GM12878 (cell line): Measurements from ENCODE around the gene RASAL1. TPM values are rescaled to one million over a fixed set of nuclear protein-coding genes. Genes with fewer than 3 reads are reported as not detected.

Experiments
- ATAC-seq: fragments of 200-7000 bp; cut with Tn5 transposase; 3 replicates; pipeline ENCODE4 v1.9.1; 2020; ENCODE audit warnings: mild to moderate bottlenecking, moderate library complexity
- BruUV-seq: library from RNA; stranded (reverse); fragments of 400-500 nt; replicated peaks from 2 replicates; lab custom pipeline; 2021; lab: Mats Ljungman, UMichigan
- CTCF ChIA-PET: fragments of 300-600 bp; sonication (Branson Sonifier 250); formaldehyde crosslinking; extraction: SDS; loops from one replicate; lab custom pipeline; 2021; ENCODE audit warnings: inconsistent platforms; lab: Yijun Ruan, JAX
- POLR2A ChIA-PET: fragments of 350-600 bp; formaldehyde crosslinking; extraction: SDS; loops from one replicate; lab custom pipeline; 2021; ENCODE audit warnings: inconsistent platforms; lab: Charles Lee
- RAD21 ChIA-PET: fragments of 300-600 bp; sonication (Branson Sonifier 250); formaldehyde crosslinking; loops from one replicate; lab custom pipeline; 2023; ENCODE audit warnings: antibody characterized with exemption; ENCODE audit not compliant: unreplicated experiment; lab: Charles Lee
- SMC1A ChIA-PET: fragments of 300-600 bp; sonication (Branson Sonifier 250); formaldehyde crosslinking; loops from one replicate; lab custom pipeline; 2023; ENCODE audit not compliant: unreplicated experiment, uncharacterized antibody; lab: Charles Lee
- DNase-seq: peaks from one replicate; pipeline ENCODE4 v3.0.0-alpha.2; 2011; ENCODE audit warnings: low read depth, low spot score
- FAIRE-seq: peaks from 3 replicates; lab custom pipeline; 2011; peaks lifted over from hg19 to GRCh38; lab: Jason Lieb, UNC
- H2AFZ ChIP-seq: 2 replicates; pipeline ENCODE4 v1.6.0; 2011; ENCODE audit warnings: low read depth, low read length, control low read depth; ENCODE audit not compliant: control insufficient read depth
- H3K27ac ChIP-seq: 2 replicates; pipeline ENCODE4 v1.5.1; 2011; ENCODE audit warnings: control low read depth; ENCODE audit not compliant: control insufficient read depth, insufficient read depth
- H3K27me3 ChIP-seq, 2 experiments: replicated peaks in 1 of 2; 2 replicates each; pipeline versions ENCODE4 v1.6.0 to v1.6.1; 2011; ENCODE audit warnings: low read length in 1 of 2; ENCODE audit not compliant: control insufficient read depth in 2 of 2, insufficient read depth in 2 of 2
- H3K36me3 ChIP-seq, 2 experiments: 2 replicates each; pipeline ENCODE4 v1.5.1; 2011; ENCODE audit warnings: low read length in 1 of 2; ENCODE audit not compliant: control insufficient read depth in 2 of 2, insufficient read depth in 2 of 2
- H3K4me1 ChIP-seq: 2 replicates; pipeline ENCODE4 v1.6.1; 2011; ENCODE audit warnings: mild to moderate bottlenecking, low read length, moderate library complexity, mixed read lengths; ENCODE audit not compliant: control insufficient read depth, insufficient read depth
- H3K4me2 ChIP-seq: 2 replicates; pipeline ENCODE4 v1.6.0; 2011; ENCODE audit warnings: control low read depth; ENCODE audit not compliant: control insufficient read depth, insufficient read depth
- H3K4me3 ChIP-seq: fragments of 200-600 bp; sonication (generic); 2 replicates; pipeline ENCODE4 v1.5.1; 2016
- H3K79me2 ChIP-seq: 2 replicates; pipeline ENCODE4 v1.6.0; 2011; ENCODE audit warnings: low read length; ENCODE audit not compliant: control insufficient read depth, insufficient read depth
- H3K9ac ChIP-seq: 2 replicates; pipeline ENCODE4 v1.8.0; 2011; ENCODE audit warnings: low read length, control low read depth, mixed read lengths; ENCODE audit not compliant: control insufficient read depth, insufficient read depth
- H3K9me3 ChIP-seq: replicated peaks from 3 replicates; pipeline ENCODE4 v1.5.1; 2011; ENCODE audit warnings: mild to moderate bottlenecking, low read length; ENCODE audit not compliant: control insufficient read depth, insufficient read depth
- H4K20me1 ChIP-seq: 2 replicates; pipeline ENCODE4 v1.6.0; 2011; ENCODE audit not compliant: control insufficient read depth, insufficient read depth
- ATF2 ChIP-seq: IDR thresholded peaks from 2 replicates; pipeline ENCODE4 v1.6.1; 2012; ENCODE audit warnings: low read length, inconsistent platforms
- ATF7 ChIP-seq: fragments of 450-650 bp; IDR thresholded peaks from 2 replicates; pipeline ENCODE4 v1.6.1; 2016; ENCODE audit warnings: low read depth, mild to moderate bottlenecking
- BACH1 ChIP-seq: fragments of 450-650 bp; IDR thresholded peaks from 2 replicates; pipeline ENCODE4 v1.6.1; 2017; ENCODE audit warnings: mild to moderate bottlenecking, borderline replicate concordance
- BCL3 ChIP-seq: IDR thresholded peaks from 2 replicates; pipeline ENCODE4 v1.6.1; 2011; ENCODE audit warnings: borderline replicate concordance, low read depth, mild to moderate bottlenecking, moderate library complexity, low read length; ENCODE audit not compliant: insufficient read depth, poor library complexity, severe bottlenecking
- BHLHE40 ChIP-seq, 2 experiments: fragments of 450-650 bp in 1 of 2; IDR thresholded peaks; 2 replicates each; pipeline ENCODE4 v1.6.1; 2011 to 2017; ENCODE audit warnings: low read depth in 2 of 2, borderline replicate concordance in 1 of 2, improper control_type of control experiment in 1 of 2, low read length in 1 of 2, mild to moderate bottlenecking in 1 of 2
- CEBPB ChIP-seq, 2 experiments: fragments of 150-350 bp in 1 of 2; IDR thresholded peaks; 2 replicates each; pipeline ENCODE4 v1.6.1; 2012 to 2014; ENCODE audit warnings: low read depth in 2 of 2, low read length in 2 of 2, borderline replicate concordance in 1 of 2, inconsistent platforms in 1 of 2
- E2F4 ChIP-seq: IDR thresholded peaks from 2 replicates; pipeline ENCODE4 v1.6.1; 2012; ENCODE audit warnings: low read depth, low read length, improper control_type of control experiment
- EGR1 ChIP-seq, 2 experiments: IDR thresholded peaks; 1 replicate in 1 of 2; 2 replicates in 1 of 2; pipeline ENCODE4 v1.6.1; 2011 to 2012; ENCODE audit warnings: low read depth in 2 of 2, low read length in 2 of 2, borderline replicate concordance in 1 of 2, mild to moderate bottlenecking in 1 of 2, moderate library complexity in 1 of 2
- EP300 ChIP-seq, 2 experiments: fragments of 150-350 bp in 1 of 2; IDR thresholded peaks; 2 replicates each; pipeline ENCODE4 v1.6.1; 2011 to 2012; ENCODE audit warnings: low read depth in 2 of 2, low read length in 2 of 2, borderline replicate concordance in 1 of 2, improper control_type of control experiment in 1 of 2, inconsistent platforms in 1 of 2; ENCODE audit not compliant: control insufficient read depth in 1 of 2
- IRF3 ChIP-seq: fragments of 450-650 bp; IDR thresholded peaks from 2 replicates; pipeline ENCODE4 v1.6.1; 2014; ENCODE audit warnings: mild to moderate bottlenecking
- MAX ChIP-seq: IDR thresholded peaks from 2 replicates; pipeline ENCODE4 v1.6.1; 2012; ENCODE audit warnings: low read depth, low read length, improper control_type of control experiment
- NFXL1 ChIP-seq: fragments of 450-650 bp; IDR thresholded peaks from 2 replicates; pipeline ENCODE4 v1.6.1; 2017; ENCODE audit warnings: antibody characterized with exemption, mild to moderate bottlenecking, borderline replicate concordance
- WGBS: methylation state at CpG from one replicate; pipeline ENCODE4 v1.1.6; 2016; ENCODE audit warnings: low lambda C conversion rate; ENCODE audit not compliant: insufficient replicate concordance, insufficient coverage; ENCODE audit errors: missing lambda C conversion rate; 5-methylcytosine and 5-hydroxymethylcytosine counted together
- in situ Hi-C: fragments of 300-500 bp; cut with MboI; formaldehyde crosslinking; loops from 9 replicates; pipeline ENCODE4 v1.14.3; 2018; ENCODE audit warnings: mixed read lengths
- intact Hi-C: fragments of 100-400 bp; cut with micrococcal nuclease; formaldehyde crosslinking; loops from one replicate; pipeline ENCODE4 v1.14.2; 2022; ENCODE audit not compliant: unreplicated experiment
- polyA plus RNA-seq, 11 experiments: library from polyadenylated mRNA; depleted of rRNA in 4 of 11; unstranded in 6 of 11; stranded (reverse) in 5 of 11; fragments of >200 nt; fragmentation: Nextera tagmentation in 4 of 11; fragmentation: Illumina TruSeq in 1 of 11; extraction: Ambion mirVana in 4 of 11; extraction: Trizol in 1 of 11; gene quantifications; 1 replicate in 1 of 11; 2 replicates in 10 of 11; pipeline versions ENCODE4 v1.2.1 to v1.2.3, GENCODE V29; 2011 to 2016; ENCODE audit warnings: inconsistent platforms in 2 of 11, missing spikeins in 2 of 11, low read depth in 1 of 11
- total RNA-seq, 4 experiments: library from RNA; depleted of rRNA in 3 of 4; stranded (reverse); fragments of >200 nt in 3 of 4; fragmentation: Illumina TruSeq in 1 of 4; extraction: Trizol in 1 of 4; gene quantifications; 2 replicates each; pipeline versions ENCODE4 v1.2.1 to v1.2.3, GENCODE V29; 2013 to 2021

Gene RASAL1
- total and polyA plus RNA-seq, 10 of the 15 experiments (the other 5 are each of a cell fraction or from before 2014, with no cell fraction given) = 0.12 to 1.0 (median 0.52) TPM; not detected in 6

GRCh38 chr12:113091506-113091905, 44.1 kb downstream of the RASAL1 start (continued):
- TF ChIP-seq BACH1 = no peak
- no peak for TF ChIP-seq IRF3
- no peak for TF ChIP-seq BHLHE40 (IDR thresholded peaks at IDR 0.05; ENCODE audit: borderline replicate concordance in 1 of 2, low read depth in 2 of 2, low read length in 1 of 2)
- no peak for TF ChIP-seq MAX
- no peak for TF ChIP-seq E2F4
- TF ChIP-seq, all 136 proteins: peak for 0

GRCh38 chr12:113090740-113091139, 44.8 kb downstream of the RASAL1 start:
- H3K9ac ChIP-seq = no peak overlapping the region
- no peak overlapping the region for H3K4me2 ChIP-seq
- intact Hi-C loops (no loop called here), in situ Hi-C loops (loop anchor here (10.0 kb wide), 1 partner anchor 46 kb away; no protein-coding TSS in a partner anchor)
- no peak overlapping the region for H2AFZ ChIP-seq
- CTCF ChIA-PET = interaction anchor here (1.3 to 7.0 kb wide), 10 partner anchors 8 to 111 kb away, joined by 3 to 98 read pairs (median 9); no protein-coding TSS in a partner anchor
- H3K27ac ChIP-seq = no peak overlapping the region
- no peaks in the 10 kb centered on the region for H4K20me1 ChIP-seq
- no peaks in the 10 kb centered on the region for H3K27me3 ChIP-seq
- WGBS = 35% methylated on average over 21 of the region's 21 CpGs
- RAD21 ChIA-PET = interaction anchor here (1.0 to 2.7 kb wide), 10 partner anchors 9 to 84 kb away, joined by 3 to 23 read pairs (median 8); no protein-coding TSS in a partner anchor
- no peak overlapping the region for H3K4me3 ChIP-seq
- no peaks in the 10 kb centered on the region; the same call in 2 of the 3 replicates for H3K9me3 ChIP-seq
- ATAC-seq (no peak), DNase-seq (no peak), FAIRE-seq (no peak)
- POLR2A ChIA-PET = interaction anchor here (1.0 to 2.6 kb wide), 3 partner anchors 27 to 34 kb away, joined by 4 to 18 read pairs (median 16); partner anchors contain the start of gene DTX1
- BruUV-seq = no TSS peak
- H3K36me3 ChIP-seq = no peaks in the 10 kb centered on the region
- SMC1A ChIA-PET = interaction anchor here (0.6 to 16.1 kb wide), 6 partner anchors 8 to 91 kb away, joined by 3 to 416 read pairs (median 8); partner anchors contain the start of gene DTX1
- no peaks in the 10 kb centered on the region for H3K79me2 ChIP-seq
- peaks cover 50% of the 10 kb centered on the region for H3K4me1 ChIP-seq
- TF ChIP-seq BCL3 (peak; percentile 51), EGR1 (IDR thresholded peaks at IDR 0.05; ENCODE audit: borderline replicate concordance in 1 of 2, low read depth in 2 of 2, low read length in 2 of 2) (0 out of 3 replicates have a peak, but pooled peaks of 1 of the 2 experiments have one; percentile 26), ATF7 (no peak), EP300 (IDR thresholded peaks at IDR 0.05; ENCODE audit: borderline replicate concordance in 1 of 2, control insufficient read depth in 1 of 2, low read depth in 2 of 2, low read length in 2 of 2) (no peak), ATF2 (no peak), CEBPB (IDR thresholded peaks at IDR 0.05; ENCODE audit: borderline replicate concordance in 1 of 2, low read depth in 2 of 2, low read length in 2 of 2) (no peak), NFXL1 (no peak)
